K562 (cell line): ENCODE results near the gene PHAX. TPM values are rescaled to one million over a fixed set of nuclear protein-coding genes. Genes with fewer than 3 reads are reported as not detected.
A peak's percentile ranks its signal among the peaks of the same experiment; 100 is the strongest.

ENCODE experiments used
- CXXC5 ChIP-seq: fragments of 250-450 bp; sonication (Bioruptor Pico); IDR thresholded peaks from 2 replicates; pipeline ENCODE4 v1.8.0; 2022; ENCODE audit warnings: inconsistent platforms, mild to moderate bottlenecking, moderate library complexity
- DIDO1 ChIP-seq: fragments of 450-650 bp; IDR thresholded peaks from 2 replicates; pipeline ENCODE4 v1.6.1; 2016; ENCODE audit warnings: low read depth, missing biosample characterization, missing genetic modification characterization
- ELF1 ChIP-seq: fragments of 200-800 bp; sonication (Bioruptor generic); IDR thresholded peaks from 2 replicates; pipeline ENCODE4 v1.6.1; 2016; ENCODE audit warnings: missing genetic modification characterization, missing compliant biosample characterization
- ETV5 ChIP-seq: sonication (generic); formaldehyde crosslinking; IDR thresholded peaks from 2 replicates; pipeline ENCODE4 v1.4.0; 2020; ENCODE audit warnings: low read depth, mild to moderate bottlenecking, missing genetic modification reagents
- KHSRP ChIP-seq: fragments of 450-650 bp; IDR thresholded peaks from 2 replicates; pipeline ENCODE4 v1.6.1; 2017
- NRF1 ChIP-seq, 2 experiments: fragments of 450-650 bp; IDR thresholded peaks in 1 of 2; conservative IDR thresholded peaks in 1 of 2; 2 replicates each; pipeline ENCODE4 v1.6.1; 2014; ENCODE audit warnings: mild to moderate bottlenecking in 2 of 2
- PHB2 ChIP-seq: fragments of 450-650 bp; IDR thresholded peaks from 2 replicates; pipeline ENCODE4 v1.6.1; 2017; ENCODE audit warnings: low read depth
- SIN3B ChIP-seq: fragments of 450-650 bp; IDR thresholded peaks from 2 replicates; pipeline ENCODE4 v1.6.1; 2017; ENCODE audit warnings: low read depth, mild to moderate bottlenecking, moderate library complexity
- ZNF133 ChIP-seq: fragments of 250-450 bp; sonication (Bioruptor Pico); IDR thresholded peaks from 2 replicates; pipeline ENCODE4 v1.4.0; 2020; ENCODE audit warnings: mild to moderate bottlenecking
- ZNF282 ChIP-seq: sonication (generic); formaldehyde crosslinking; IDR thresholded peaks from 2 replicates; pipeline ENCODE4 v1.8.1; 2023; ENCODE audit warnings: missing genetic modification reagents
- ZZZ3 ChIP-seq: fragments of 450-650 bp; IDR thresholded peaks from 2 replicates; pipeline ENCODE4 v1.6.1; 2016; ENCODE audit warnings: antibody characterized with exemption, mild to moderate bottlenecking, moderate library complexity
- polyA plus RNA-seq, 8 experiments: library from polyadenylated mRNA; depleted of rRNA in 4 of 8; stranded (reverse) in 5 of 8; unstranded in 3 of 8; fragments of >200 nt; fragmentation: Nextera tagmentation in 2 of 8; fragmentation: Illumina TruSeq in 1 of 8; extraction: Ambion mirVana in 2 of 8; extraction: Trizol in 1 of 8; gene quantifications; 2 replicates each; pipeline versions ENCODE4 v1.2.1 to v1.2.3, GENCODE V29; 2011 to 2014; ENCODE audit warnings: inconsistent platforms in 1 of 8, missing spikeins in 1 of 8
- total RNA-seq, 7 experiments: library from RNA; depleted of rRNA in 6 of 7; stranded (reverse); fragments of >200 nt in 6 of 7; fragmentation: Illumina TruSeq in 2 of 7; extraction: Trizol in 2 of 7; gene quantifications; 2 replicates each; pipeline versions ENCODE4 v1.2.1 to v1.2.3, GENCODE V29; 2011 to 2021; ENCODE audit warnings: low replicate concordance in 1 of 7
- TF ChIP-seq, protein P1 (sequence below): fragments of 450-650 bp; IDR thresholded peaks from 2 replicates; pipeline ENCODE4 v1.6.1; 2016; ENCODE audit warnings: mild to moderate bottlenecking, moderate library complexity
- TF ChIP-seq, protein P2 (sequence below): conservative IDR thresholded peaks from 2 replicates; pipeline ENCODE4 v1.6.1; 2011; ENCODE audit warnings: low read depth, mild to moderate bottlenecking, low read length; ENCODE audit not compliant: control insufficient read depth
- TF ChIP-seq, protein P3 (sequence below), 2 experiments: fragments of 250-450 bp in 1 of 2; fragments of 450-650 bp in 1 of 2; sonication (Bioruptor Pico) in 1 of 2; IDR thresholded peaks; 2 replicates each; pipeline versions ENCODE4 v1.6.1 to v1.8.0; 2016 to 2021; ENCODE audit warnings: mild to moderate bottlenecking in 2 of 2, moderate library complexity in 2 of 2, missing compliant biosample characterization in 1 of 2, missing genetic modification characterization in 1 of 2

Gene PHAX
- total and polyA plus RNA-seq, 9 of the 15 experiments (the other 6 are each of a cell fraction or from before 2014, with no cell fraction given): 20.2 to 59.8 (median 43.5) TPM

DNA sequence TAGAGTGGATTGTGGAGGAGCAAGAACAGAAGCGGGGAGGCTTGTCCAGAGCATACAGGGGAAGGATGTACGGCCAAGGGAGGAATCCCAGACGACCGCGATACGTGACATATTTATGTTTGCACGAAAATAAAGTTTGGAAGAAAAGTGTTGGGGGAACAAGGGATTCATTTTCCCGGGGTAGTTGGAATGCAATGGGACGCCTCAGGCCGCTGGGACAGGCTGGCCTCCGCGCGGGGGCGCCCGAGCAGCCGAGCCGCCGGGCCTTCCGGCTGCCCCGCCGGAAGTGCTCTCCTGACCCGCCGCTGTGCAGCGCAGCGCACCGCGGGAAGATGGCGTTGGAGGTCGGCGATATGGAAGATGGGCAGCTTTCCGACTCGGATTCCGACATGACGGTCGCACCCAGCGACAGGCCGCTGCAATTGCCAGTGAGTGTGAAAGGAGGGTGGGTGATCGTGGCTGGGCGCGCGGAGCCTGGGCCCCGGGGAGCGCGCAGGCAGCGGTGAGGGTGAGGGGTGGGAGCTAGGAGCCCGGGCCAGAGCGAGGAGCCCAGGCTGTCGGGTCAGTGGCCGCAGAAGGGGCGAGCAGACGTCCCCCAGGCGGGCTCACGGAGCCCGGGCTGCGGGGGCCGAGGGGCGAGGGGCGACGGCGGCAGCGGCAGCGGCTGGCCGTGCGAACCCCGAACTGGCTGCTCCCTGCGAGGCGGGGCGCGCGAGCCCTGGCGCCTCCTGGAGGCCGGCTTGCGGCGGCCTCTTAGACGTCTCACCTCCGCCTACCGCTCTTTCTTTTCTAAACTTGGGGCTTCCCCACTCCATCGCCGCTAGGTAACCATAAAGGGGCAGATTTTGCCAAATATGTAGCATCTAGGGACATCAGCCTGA, at the start of gene PHAX (continued):
- peak; percentile 98 for TF ChIP-seq SIN3B
- no peak for TF ChIP-seq PHB2
- no peak for TF ChIP-seq ZNF282
- peak; percentile 90 for TF ChIP-seq DIDO1
- no peak for TF ChIP-seq ZNF133
- TF ChIP-seq CXXC5 (CRISPR knock-in tag): peak; percentile 90
- peak; percentile 74 to 79 for TF ChIP-seq NRF1 (conservative IDR thresholded peaks at IDR 0.05 in 1 of 2, IDR thresholded peaks at IDR 0.05 in 1 of 2)
- TF ChIP-seq, protein P1, sequence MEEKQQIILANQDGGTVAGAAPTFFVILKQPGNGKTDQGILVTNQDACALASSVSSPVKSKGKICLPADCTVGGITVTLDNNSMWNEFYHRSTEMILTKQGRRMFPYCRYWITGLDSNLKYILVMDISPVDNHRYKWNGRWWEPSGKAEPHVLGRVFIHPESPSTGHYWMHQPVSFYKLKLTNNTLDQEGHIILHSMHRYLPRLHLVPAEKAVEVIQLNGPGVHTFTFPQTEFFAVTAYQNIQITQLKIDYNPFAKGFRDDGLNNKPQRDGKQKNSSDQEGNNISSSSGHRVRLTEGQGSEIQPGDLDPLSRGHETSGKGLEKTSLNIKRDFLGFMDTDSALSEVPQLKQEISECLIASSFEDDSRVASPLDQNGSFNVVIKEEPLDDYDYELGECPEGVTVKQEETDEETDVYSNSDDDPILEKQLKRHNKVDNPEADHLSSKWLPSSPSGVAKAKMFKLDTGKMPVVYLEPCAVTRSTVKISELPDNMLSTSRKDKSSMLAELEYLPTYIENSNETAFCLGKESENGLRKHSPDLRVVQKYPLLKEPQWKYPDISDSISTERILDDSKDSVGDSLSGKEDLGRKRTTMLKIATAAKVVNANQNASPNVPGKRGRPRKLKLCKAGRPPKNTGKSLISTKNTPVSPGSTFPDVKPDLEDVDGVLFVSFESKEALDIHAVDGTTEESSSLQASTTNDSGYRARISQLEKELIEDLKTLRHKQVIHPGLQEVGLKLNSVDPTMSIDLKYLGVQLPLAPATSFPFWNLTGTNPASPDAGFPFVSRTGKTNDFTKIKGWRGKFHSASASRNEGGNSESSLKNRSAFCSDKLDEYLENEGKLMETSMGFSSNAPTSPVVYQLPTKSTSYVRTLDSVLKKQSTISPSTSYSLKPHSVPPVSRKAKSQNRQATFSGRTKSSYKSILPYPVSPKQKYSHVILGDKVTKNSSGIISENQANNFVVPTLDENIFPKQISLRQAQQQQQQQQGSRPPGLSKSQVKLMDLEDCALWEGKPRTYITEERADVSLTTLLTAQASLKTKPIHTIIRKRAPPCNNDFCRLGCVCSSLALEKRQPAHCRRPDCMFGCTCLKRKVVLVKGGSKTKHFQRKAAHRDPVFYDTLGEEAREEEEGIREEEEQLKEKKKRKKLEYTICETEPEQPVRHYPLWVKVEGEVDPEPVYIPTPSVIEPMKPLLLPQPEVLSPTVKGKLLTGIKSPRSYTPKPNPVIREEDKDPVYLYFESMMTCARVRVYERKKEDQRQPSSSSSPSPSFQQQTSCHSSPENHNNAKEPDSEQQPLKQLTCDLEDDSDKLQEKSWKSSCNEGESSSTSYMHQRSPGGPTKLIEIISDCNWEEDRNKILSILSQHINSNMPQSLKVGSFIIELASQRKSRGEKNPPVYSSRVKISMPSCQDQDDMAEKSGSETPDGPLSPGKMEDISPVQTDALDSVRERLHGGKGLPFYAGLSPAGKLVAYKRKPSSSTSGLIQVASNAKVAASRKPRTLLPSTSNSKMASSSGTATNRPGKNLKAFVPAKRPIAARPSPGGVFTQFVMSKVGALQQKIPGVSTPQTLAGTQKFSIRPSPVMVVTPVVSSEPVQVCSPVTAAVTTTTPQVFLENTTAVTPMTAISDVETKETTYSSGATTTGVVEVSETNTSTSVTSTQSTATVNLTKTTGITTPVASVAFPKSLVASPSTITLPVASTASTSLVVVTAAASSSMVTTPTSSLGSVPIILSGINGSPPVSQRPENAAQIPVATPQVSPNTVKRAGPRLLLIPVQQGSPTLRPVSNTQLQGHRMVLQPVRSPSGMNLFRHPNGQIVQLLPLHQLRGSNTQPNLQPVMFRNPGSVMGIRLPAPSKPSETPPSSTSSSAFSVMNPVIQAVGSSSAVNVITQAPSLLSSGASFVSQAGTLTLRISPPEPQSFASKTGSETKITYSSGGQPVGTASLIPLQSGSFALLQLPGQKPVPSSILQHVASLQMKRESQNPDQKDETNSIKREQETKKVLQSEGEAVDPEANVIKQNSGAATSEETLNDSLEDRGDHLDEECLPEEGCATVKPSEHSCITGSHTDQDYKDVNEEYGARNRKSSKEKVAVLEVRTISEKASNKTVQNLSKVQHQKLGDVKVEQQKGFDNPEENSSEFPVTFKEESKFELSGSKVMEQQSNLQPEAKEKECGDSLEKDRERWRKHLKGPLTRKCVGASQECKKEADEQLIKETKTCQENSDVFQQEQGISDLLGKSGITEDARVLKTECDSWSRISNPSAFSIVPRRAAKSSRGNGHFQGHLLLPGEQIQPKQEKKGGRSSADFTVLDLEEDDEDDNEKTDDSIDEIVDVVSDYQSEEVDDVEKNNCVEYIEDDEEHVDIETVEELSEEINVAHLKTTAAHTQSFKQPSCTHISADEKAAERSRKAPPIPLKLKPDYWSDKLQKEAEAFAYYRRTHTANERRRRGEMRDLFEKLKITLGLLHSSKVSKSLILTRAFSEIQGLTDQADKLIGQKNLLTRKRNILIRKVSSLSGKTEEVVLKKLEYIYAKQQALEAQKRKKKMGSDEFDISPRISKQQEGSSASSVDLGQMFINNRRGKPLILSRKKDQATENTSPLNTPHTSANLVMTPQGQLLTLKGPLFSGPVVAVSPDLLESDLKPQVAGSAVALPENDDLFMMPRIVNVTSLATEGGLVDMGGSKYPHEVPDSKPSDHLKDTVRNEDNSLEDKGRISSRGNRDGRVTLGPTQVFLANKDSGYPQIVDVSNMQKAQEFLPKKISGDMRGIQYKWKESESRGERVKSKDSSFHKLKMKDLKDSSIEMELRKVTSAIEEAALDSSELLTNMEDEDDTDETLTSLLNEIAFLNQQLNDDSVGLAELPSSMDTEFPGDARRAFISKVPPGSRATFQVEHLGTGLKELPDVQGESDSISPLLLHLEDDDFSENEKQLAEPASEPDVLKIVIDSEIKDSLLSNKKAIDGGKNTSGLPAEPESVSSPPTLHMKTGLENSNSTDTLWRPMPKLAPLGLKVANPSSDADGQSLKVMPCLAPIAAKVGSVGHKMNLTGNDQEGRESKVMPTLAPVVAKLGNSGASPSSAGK: no peak
- no peak for TF ChIP-seq KHSRP
- no peak for TF ChIP-seq ZZZ3
- peak; percentile 92 for TF ChIP-seq ETV5 (CRISPR knock-in tag)
- TF ChIP-seq, protein P2, sequence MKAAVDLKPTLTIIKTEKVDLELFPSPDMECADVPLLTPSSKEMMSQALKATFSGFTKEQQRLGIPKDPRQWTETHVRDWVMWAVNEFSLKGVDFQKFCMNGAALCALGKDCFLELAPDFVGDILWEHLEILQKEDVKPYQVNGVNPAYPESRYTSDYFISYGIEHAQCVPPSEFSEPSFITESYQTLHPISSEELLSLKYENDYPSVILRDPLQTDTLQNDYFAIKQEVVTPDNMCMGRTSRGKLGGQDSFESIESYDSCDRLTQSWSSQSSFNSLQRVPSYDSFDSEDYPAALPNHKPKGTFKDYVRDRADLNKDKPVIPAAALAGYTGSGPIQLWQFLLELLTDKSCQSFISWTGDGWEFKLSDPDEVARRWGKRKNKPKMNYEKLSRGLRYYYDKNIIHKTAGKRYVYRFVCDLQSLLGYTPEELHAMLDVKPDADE: peak; percentile 77; the same call in 1 of the 2 replicates
- 0 out of 2 replicates have a peak, but pooled peaks have one; percentile 51 for TF ChIP-seq ELF1 (tag)
- TF ChIP-seq, protein P3, sequence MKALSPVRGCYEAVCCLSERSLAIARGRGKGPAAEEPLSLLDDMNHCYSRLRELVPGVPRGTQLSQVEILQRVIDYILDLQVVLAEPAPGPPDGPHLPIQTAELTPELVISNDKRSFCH (CRISPR knock-in tag; IDR thresholded peaks at IDR 0.05): no peak
- TF ChIP-seq, protein P3 (tag; IDR thresholded peaks at IDR 0.05): peak; percentile 47; the same call in 1 of the 2 replicates
